Amniotic stem cell (primary cell): ENCODE measurements around the gene TMEM63C.

Experiments
- DNase-seq: peaks from one replicate; lab custom pipeline; 2025; lab: John Stamatoyannopoulos, UW

TMEM63C gene

DNA sequence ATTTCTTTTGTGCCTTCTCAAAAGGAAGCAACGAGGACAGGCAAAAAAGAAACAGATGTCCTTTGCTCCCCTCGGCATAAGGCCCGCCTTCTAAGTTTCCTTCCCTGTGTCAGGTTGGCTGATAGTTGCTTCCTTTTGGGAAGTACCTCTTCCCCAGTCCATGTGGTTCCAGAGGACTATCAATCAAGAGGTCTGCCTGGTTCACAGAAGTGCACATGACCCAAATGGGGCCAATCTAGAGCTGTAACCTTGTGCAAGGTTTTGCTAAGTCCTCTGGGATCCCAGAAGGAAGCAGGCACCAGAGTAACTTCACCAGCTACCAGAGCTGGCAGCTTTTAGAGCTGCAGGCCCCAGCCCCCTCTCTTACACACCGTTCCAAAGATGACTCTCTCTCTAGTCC lies 42.6 kb downstream of the TMEM63C start:
- DNase-seq, result no peak

DNA sequence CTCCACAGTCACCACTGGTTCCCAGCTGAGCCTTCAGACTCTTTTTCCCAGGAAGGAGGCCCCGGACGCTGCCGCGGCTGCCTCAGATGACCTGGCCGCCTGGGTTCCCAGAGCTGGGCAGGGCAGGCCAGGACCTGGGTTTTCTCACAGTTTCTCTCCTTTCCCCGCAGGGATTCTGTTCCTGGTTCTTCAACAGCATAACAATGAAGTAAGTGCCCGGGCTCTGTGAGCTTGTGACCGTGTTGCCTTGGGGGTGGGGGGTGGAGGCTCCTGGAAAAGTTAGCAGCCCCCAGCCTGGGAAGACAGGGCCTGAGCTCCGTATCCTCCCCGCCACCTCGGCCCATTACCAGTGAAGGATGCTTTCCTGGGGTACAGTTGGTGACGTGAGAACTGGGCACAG lies 43.7 kb downstream of the TMEM63C start:
- no peak for DNase-seq

DNA sequence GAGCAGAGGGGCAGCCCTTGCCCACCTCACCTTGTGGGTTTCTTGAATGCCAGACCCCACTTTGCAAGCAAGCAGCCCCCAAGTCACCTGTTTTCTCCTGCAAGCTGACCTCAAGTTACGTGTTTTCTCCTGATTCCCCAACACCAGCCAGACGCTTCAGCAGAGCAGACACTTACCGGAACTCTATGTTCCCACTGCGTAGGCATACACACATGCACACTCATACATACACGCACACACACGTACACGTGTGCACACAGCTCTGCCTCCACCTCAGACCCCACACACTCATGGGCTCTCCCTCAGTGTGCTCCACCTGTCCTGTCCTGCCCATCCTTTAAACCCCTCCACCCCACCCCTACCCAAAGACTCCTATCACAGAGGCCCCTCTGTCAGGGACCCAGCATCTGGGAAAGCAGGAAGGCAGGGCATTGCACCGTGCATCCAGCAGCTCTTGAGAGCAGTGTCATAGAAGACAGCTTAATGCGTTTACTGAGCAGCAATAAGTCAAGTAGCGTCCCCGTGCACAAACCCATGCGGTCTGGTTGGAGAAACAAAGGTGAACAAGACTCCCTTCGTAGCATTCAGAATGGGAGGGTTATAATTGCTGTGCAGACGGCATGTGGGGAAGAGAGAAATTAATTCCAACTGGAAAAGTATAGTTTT lies 44.4 kb downstream of the TMEM63C start:
- no peak for DNase-seq

DNA sequence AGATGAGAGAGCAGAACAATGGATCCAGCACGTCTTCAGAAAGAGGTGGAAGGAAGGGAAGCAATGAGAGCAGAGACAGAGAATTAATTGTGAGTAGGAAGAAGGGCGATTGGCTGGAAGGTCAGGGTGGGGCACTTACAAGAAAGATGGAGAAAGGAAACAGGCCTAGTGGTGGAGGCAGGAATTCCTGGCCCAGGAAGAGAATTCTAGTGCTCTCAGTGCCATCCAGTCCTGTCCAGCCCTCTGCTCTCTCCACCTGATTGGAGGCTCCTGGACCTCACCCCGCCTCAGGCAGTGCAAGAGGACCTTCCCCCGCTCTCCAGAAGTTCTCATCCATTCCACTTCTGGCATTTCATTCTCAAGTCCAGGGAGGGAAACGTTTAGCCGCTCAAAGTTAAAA lies 46.5 kb downstream of the TMEM63C start:
- no peak for DNase-seq

DNA sequence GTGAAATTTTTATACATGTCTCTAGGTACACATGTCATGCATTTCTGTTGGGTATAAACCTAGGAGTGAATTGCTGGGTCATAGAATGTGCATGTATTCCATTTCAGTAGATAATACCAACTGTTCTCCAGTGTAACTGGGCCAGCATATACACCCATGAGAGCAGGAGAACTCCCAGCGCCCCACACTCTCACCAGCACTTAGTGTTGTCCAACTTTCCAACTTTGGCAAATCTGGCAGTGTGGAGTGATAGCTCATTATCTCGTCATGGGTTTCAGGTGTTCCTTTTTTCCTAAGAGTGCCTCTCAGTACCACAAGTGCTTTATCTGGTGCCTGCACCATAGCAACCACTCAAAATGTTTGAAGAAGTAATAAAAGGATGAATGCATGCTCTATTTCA lies 49.3 kb downstream of the TMEM63C start:
- DNase-seq, result no peak

DNA sequence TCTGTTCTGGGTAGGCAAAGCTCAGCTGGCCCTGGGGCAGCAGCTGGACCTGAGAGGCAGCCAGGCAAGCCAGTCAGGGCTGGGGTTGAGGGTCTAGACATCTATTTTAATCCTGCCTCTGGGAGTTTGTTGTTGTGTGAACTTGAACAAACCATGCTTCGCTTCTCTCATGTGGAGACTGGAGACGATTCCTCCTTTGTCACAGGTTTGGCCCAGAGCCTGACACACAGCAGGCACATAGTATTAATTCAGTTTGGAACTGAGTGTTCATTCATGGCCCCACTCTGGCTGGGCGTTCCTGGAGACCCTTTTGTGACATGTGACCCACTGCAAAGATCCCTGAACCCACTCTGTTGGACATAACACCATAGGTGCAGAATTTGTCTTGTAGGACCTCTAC lies 50.1 kb downstream of the TMEM63C start:
- no peak for DNase-seq

DNA sequence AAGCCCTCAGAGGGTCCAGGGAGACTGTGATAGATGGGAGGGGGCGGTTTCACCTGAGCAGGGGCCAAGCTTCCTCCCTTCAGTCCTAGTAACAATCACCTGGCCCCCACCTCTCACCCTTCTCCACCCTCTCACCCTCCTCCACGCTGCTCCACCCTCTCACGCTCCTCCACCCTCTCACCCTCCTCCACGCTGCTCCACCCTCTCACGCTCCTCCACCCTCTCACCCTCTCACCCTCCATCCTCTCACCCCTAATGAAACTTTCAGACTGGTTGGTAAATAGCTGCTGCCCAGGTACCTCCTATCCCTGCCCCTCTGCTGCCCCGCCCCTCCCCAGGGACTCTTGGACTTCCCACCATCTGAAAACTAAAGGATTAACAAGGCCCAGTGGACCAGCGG lies 55.2 kb downstream of the TMEM63C start:
- DNase-seq, result no peak

DNA sequence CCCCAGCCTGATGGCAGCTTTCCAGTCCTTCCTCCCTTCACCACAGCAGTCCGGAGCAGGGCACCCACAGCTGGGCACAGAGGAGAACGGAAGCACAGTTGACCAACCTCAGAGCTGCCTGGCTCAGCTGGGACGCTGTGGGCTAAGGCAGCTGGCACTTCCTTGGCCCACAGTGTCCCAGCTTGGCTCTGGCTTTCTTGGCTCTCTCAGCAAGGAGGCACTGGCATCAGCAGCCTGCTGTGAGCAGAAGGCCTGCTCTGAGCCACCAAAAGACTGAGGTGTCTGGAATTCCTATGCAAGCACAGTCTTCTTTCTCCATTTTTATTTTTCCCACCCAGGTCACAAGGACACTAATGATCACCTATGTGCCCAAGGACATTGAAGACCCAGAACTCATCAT lies 56.8 kb downstream of the TMEM63C start:
- DNase-seq, result no peak

DNA sequence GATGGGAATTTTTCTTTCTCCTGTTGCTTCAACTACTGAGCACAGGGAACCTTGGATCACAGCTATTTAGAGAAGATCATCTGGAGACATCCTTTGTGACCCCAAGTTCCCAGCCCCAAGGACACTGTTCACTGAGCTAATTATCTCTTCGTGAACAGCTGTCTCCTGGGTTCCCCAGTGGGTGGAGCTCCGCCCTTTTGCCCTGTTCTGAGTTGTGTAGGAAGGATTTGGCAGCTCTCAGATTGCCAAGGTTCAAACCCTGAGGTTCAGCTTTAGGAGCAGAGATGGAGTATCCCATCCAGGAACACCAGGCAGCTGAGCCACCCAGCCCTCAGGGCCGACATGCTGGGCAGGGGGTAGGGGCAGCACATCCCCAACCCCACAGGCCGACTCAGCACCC lies 57.4 kb downstream of the TMEM63C start:
- DNase-seq, result no peak

DNA sequence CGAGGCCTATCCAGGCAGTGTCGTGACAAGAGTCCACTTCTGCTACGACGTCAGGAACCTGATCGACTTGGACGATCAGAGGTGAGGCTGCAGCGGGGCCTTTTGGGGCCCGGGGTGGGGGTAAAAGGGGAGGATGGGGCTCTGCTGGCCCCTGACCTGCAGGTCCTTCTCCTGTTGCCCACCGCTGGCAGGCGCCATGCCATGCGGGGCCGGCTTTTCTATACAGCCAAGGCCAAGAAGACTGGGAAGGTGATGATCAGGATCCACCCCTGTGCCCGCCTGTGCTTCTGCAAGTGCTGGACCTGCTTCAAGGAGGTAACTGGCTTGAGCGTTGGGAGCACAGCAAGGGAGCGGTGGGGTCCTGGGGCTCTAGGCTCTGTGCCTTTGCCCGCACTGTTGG lies 57.8 kb downstream of the TMEM63C start:
- DNase-seq, result no peak

DNA sequence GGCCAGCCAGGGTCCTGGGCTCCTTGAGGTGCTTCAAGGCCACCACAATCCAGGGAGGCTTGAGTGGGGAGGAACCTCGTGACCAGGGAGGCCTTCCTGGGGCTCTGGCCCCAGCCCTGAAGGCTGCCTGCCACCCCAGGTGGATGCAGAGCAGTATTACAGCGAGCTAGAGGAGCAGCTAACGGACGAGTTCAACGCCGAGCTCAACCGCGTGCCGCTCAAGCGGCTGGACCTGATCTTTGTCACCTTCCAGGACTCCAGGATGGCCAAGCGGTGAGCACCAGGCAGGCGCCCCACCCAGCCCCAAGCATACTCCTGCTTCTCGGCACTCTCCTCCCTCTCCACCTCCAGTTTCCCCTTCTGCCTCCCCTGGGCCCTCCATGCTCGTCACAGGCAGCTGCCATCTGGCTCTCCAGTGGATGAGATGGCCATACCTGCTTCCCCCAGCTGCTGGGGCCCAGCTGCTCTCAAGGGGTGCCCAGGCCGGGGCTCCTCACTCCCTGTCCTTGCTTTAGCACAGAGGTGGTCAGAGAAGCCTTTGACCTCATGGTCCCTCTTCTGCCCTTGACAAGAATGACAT lies 58.8 kb downstream of the TMEM63C start:
- DNase-seq, result no peak

DNA sequence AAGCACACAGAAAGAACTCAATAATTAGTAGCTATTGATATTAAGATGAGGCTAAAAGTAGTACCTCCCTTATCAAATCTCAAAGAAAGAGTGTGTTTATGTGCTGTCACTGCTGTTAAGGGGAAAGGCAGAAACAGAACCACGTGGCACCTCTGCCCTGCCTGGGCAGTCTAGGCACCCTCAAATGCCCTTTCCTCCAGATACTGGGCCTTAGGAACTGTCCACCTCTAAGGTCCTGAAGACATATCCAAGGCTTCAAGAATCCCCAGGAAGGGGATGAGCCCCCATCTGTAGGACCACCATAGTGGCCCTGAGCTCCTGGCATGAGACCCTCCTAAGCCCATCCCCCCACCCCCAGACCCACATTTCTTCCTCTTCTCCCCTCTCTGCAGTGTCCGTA lies 60.4 kb downstream of the TMEM63C start:
- DNase-seq, result no peak

DNA sequence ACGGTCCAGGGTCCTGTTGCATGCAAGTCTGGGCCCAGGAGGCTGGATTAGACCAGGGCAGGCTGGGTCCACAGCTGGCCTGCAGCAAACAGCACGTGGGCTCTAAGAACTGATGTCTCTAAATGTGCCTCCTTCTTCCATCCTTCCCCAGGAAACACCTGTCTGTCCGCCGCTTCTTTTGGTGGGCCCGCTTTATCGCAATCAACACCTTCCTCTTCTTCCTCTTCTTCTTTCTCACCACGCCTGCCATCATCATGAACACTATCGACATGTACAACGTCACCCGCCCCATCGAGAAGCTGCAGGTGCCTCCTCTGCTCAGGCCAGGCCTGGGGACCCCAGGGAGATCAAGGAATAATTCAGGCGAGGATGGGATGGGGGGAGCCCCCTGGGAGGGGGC lies 61.2 kb downstream of the TMEM63C start:
- no peak for DNase-seq

DNA sequence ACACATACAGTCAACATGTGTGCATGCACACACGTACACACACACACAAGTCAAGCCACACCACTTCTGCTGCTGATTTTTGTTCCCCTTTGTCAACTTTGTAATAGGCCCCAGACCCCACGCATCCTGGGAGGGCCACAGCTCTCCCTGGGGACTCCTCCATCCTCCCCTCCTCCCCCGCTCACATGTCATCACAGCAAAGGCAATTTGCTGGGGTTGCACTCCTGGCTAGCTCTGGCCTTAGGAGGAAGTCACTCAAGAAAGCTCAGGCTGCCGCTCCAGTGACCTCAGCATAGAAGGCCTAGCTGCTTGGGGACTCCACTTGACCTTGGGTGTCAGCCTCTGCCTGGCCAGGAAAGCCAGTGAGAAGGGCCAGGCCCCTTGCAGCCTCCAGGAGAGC lies 62.3 kb downstream of the TMEM63C start:
- DNase-seq, result no peak

DNA sequence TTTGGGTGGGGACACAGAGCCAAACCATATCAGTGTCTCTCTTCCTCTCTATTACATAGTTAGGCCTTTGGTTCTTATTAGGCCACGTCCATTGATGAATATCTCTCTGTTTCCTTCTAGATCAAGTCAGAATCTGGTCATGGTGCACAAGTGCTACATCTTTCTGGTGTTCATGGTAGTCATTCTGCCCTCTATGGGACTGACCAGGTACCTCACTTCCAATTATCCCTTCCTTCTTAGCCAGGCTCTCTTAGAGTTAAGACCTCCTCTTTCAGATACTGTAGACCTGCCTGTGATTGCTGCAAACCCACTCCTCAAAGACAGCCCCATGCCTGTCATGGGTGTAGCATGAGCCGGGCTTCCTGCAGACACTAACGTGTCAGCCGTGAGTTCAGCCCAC lies 64.2 kb downstream of the TMEM63C start:
- DNase-seq, result no peak

DNA sequence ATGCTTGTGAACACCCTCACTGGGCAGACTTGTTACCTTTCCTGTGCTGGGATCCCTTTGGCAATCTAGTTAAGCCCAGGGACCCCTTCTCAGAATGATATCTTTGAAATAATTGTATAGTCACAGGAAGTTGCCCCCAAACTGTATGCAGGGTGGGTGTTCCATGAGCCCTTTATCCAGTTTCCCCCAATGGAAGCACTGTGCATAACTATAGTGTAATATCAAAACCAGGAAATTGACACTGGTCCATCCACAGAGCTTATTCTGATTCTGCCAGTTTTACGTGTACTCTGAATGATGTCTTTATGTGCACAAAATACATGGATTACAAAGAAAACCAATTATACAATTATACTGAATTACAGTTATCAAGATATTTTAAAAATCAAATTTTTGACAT lies 65.2 kb downstream of the TMEM63C start:
- DNase-seq, result no peak

DNA sequence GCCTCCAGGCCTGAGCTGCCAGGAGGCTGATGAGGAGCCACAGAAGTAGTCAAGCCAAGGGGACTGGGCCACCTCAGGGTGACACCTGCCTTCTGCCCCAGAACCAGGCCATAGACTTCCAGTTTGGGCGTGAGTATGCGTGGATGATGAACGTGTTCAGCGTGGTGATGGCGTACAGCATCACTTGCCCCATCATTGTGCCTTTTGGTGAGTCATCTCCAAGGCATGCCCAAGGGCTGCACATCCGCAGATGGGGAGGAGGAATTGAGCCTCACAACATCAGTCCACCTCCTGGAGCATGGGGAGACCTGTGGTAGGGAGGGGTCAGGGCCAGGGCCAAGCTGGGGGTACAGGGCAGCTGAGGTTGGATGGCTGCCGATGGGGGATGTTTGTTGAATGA lies 67.1 kb downstream of the TMEM63C start:
- no peak for DNase-seq

DNA sequence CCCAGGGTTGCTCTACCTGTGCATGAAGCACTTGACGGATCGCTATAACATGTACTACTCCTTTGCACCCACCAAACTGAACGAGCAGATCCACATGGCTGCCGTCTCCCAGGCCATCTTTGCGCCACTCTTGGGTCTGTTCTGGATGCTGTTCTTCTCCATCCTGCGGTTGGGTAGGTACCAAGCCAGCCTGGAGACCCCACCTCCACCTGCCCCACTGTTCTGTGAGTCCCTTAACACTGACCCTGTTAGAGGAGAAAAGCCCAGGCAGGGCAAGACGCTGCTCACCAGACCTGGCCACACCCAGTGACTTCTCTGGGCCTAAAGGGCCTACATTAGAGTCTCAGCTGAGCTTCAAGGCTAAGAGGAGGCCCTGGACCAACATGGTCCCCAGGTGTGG lies 67.7 kb downstream of the TMEM63C start:
- DNase-seq, result no peak

DNA sequence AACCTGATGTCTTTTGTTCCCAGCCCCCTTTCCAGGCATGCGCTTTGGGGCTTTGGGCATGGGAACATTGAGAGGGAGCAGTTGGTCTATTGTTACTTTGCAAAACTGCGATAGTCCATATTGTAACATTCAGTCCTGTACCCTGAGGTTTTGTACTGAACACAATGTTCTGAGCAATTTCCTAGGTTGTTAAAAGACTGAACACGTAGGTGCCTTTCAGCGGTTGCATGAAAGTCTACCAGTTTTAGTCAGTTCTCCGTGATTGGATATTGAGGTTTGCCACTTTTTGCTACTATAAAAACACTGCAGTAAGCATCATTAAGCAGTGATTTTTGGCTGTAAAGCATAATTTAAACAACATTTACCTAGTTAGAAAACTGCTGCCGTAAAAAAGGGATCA lies 69.3 kb downstream of the TMEM63C start:
- DNase-seq, result no peak

DNA sequence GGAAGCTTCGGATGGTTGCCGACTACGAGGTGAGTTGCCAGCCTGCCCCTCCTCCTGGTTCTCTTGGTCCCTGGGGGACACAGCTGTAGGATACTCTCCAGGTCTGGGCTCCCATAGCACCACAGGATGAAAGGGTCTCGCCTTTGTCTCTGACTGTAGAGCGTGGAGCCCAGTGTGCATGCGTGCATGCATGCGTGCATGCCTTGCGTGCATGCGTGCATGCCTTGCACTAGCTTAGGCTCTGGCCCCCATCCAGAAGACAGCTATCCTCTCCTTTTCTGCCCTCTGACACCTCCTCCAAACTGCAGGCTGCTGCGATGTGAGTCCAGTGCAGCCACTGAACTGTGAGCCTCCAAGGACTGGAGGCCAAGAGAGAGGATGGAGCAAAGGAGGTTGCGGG lies 70.3 kb downstream of the TMEM63C start:
- DNase-seq, result no peak

DNA sequence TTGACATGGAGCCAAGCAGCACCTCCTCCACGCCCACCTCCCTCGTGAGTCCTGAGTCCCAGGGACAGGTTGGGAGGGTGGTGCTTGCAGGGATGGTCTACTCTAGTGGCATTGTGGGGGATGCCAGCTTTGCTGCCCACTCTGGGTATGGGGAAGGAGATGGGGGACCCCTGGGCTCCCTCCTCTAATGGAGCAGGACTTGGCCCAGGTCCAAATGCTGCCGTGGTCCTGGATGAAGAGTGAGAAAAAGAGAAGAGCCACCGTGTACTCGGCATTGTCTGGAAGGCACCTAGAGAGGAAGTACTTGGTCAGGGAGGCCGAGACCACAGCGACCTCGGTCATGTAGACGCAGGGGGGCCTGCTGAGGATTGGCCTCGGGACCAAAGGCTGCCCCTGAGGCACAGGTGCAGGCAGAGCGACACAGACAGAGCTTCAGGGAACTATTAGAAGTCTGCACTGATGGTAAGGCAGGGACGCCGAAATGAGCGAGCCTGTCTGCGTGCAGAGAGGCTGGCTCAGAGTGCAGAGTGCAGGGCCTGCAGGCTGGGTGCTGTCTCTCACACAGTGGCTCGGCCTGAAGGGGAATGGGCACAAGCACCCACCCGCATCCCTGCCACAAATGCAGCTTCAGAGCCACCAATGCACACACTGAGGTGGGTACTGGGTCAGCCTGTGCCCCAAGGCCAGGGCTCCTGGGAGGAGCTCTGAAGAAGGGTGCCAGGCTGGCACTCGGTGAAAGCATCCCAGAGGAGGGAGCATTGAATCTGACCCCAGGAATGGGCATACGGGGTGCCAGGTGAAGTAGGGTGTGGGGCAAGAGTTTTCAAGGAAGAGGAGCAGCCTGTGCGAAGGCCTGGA lies 72.0 kb downstream of the TMEM63C start:
- no peak for DNase-seq

DNA sequence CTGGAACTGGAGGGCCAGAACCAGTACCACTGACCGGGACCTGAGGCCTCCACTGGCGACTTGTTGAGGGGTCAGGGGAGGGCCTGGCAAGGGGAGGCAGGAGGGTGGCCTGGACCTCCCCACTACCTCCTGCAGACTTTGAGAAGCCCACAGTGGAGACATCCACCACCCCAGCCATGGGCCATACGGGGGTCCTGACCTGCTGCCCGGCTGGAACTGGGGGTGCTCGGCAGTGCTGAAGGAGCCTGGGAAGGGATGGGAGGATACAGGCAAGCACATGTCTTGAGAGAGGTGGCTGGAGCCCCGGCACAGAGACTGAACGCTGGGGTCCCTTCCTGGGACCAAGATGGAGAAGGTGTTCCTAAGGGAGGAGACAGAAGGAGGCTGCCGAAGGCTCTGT lies 75.1 kb downstream of the TMEM63C start:
- no peak for DNase-seq

DNA sequence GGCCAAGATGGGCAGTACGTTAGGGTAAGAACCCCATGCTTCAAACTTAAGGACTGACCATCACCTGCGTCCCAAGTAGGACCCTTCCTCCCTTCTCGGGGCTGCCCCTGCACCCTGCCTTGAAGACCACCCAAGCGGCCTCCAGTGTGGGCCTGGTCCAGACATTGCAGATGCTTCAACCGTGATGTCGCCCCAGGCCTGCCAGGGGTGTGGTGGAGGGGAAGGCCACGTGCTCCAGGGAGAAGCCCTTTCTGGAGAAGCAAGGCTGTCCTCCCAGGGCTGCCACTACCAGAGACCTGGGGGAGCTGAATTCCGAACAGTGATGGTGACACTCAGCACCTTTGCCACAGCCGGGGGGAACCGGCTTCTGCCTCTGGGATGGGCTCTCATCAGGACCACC lies 76.1 kb downstream of the TMEM63C start:
- no peak for DNase-seq

DNA sequence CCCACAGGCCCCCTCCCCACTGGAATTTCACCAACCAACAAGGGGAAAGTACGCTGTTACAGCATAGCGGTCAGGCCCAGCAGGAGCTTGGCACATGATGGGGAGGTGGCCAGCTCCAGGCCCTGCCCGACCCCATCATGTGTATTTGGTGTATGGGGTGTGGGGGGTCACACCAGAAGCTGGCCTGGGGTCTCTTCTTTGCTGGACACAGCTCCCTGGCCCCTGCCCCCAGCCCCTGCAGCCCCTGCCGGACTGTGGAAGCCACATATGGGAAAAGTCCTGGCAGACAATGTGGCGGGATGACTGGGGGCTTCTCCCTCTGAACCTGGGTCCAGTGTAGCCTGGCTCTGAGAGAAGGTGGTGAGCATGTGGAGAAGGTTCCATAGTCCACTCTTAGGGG lies 77.0 kb downstream of the TMEM63C start:
- DNase-seq, result no peak
